ENCODE results near the gene ST6GALNAC5. TPM values are rescaled to one million over a fixed set of nuclear protein-coding genes. Genes with fewer than 3 reads are reported as not detected.

ST6GALNAC5 gene
- total and polyA plus RNA-seq, 9 donors = 2.9 to 21.0 (median 9.9) TPM

DNA sequence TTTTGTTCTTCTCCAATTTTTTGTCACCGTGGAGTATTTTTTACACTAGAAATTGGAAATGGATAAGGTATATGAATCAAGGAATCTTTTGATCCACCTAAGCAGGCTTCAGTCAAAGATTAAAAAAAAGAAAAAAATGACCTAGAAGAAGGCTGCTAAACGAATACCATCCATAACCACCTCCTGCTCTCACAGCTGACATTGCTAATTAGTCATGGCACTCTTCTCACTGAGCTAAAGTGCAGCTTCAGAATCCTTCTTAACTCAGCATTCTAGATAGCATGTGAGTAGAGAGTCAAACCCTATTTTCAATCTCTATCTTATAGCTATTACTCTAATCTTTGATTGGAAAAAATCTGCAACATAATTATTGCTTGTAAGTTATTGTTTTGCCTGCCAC lies 40.2 kb upstream of the ST6GALNAC5 start:
- H3K9me3 ChIP-seq = no peaks in the 10 kb centered on the region
- H3K4me1 ChIP-seq (ENCODE audit: insufficient read depth) = no peaks in the 10 kb centered on the region
- no peak for DNase-seq
- WGBS, 3 donors = 61 to 67% (median 65%) methylated on average over 2 of the region's 2 CpGs
- TF ChIP-seq, protein P1, sequence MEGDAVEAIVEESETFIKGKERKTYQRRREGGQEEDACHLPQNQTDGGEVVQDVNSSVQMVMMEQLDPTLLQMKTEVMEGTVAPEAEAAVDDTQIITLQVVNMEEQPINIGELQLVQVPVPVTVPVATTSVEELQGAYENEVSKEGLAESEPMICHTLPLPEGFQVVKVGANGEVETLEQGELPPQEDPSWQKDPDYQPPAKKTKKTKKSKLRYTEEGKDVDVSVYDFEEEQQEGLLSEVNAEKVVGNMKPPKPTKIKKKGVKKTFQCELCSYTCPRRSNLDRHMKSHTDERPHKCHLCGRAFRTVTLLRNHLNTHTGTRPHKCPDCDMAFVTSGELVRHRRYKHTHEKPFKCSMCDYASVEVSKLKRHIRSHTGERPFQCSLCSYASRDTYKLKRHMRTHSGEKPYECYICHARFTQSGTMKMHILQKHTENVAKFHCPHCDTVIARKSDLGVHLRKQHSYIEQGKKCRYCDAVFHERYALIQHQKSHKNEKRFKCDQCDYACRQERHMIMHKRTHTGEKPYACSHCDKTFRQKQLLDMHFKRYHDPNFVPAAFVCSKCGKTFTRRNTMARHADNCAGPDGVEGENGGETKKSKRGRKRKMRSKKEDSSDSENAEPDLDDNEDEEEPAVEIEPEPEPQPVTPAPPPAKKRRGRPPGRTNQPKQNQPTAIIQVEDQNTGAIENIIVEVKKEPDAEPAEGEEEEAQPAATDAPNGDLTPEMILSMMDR (IDR thresholded peaks at IDR 0.05) = no peak
- no peak for TF ChIP-seq POLR2A (IDR thresholded peaks at IDR 0.05)
- TF ChIP-seq EP300 (IDR thresholded peaks at IDR 0.05) = no peak
- no peak overlapping the region for H3K27ac ChIP-seq
- H3K27me3 ChIP-seq = no peaks in the 10 kb centered on the region
- no peaks in the 10 kb centered on the region for H3K36me3 ChIP-seq
- intact Hi-C loops (cut with DNase I) = no loop called here
- H3K4me3 ChIP-seq = no peak overlapping the region

DNA sequence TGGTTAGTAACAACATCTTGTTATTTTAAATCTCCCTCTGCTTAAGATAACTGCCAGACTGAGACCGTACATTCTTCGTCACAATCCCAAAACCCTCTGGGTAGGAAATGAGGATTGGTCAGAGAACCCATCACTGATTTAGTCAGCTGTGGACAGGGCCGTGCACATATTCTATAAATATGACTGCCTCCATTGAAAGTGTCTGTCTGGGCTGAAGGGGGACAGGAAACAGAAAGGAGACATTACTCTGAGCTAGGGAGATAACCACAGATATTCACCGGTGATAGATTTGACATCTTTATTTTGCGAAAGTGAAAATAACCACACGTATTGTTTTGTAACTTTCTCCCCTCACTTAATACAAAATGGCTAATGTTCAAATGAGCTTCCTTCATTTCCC lies 36.9 kb upstream of the ST6GALNAC5 start:
- no peak for DNase-seq
- 42 to 47% (median 43%) methylated on average over 6 of the region's 6 CpGs for WGBS, 3 donors
- no peaks in the 10 kb centered on the region for H3K27me3 ChIP-seq
- H3K27ac ChIP-seq = no peak overlapping the region
- no peak for TF ChIP-seq EP300 (IDR thresholded peaks at IDR 0.05)
- TF ChIP-seq, protein P1 (IDR thresholded peaks at IDR 0.05) = no peak
- no peak for TF ChIP-seq POLR2A (IDR thresholded peaks at IDR 0.05)
- H3K4me3 ChIP-seq = no peak overlapping the region
- H3K36me3 ChIP-seq = no peaks in the 10 kb centered on the region
- intact Hi-C loops (cut with DNase I) = no loop called here
- H3K9me3 ChIP-seq = no peaks in the 10 kb centered on the region
- H3K4me1 ChIP-seq (ENCODE audit: insufficient read depth) = no peaks in the 10 kb centered on the region

DNA sequence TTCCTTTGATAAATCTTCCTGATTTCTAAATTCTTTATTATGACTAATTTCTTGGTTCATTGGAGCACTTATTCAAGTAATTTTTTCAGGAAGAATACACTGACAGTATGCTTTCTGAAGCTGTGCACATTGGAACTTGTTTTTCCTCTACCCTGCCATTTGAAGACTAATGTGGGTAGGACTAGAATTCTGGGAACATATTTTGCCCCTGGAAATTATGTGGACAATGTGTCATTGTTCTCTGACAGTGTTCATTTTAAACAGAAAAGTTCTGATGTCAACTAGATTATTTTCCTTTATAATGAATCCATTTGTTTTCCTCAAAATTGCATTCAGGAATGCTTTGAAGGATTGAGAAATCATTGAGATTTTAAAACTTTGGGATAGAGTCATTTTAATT lies 34.8 kb upstream of the ST6GALNAC5 start:
- no peak for TF ChIP-seq POLR2A (IDR thresholded peaks at IDR 0.05)
- TF ChIP-seq EP300 (IDR thresholded peaks at IDR 0.05) = no peak
- TF ChIP-seq, protein P1 (IDR thresholded peaks at IDR 0.05) = no peak
- intact Hi-C loops (cut with DNase I) = no loop called here
- H3K9me3 ChIP-seq = no peaks in the 10 kb centered on the region
- no peak for DNase-seq
- no peaks in the 10 kb centered on the region for H3K36me3 ChIP-seq
- H3K27ac ChIP-seq = no peak overlapping the region
- no peak overlapping the region for H3K4me3 ChIP-seq
- H3K4me1 ChIP-seq (ENCODE audit: insufficient read depth) = no peaks in the 10 kb centered on the region
- H3K27me3 ChIP-seq = no peaks in the 10 kb centered on the region

DNA sequence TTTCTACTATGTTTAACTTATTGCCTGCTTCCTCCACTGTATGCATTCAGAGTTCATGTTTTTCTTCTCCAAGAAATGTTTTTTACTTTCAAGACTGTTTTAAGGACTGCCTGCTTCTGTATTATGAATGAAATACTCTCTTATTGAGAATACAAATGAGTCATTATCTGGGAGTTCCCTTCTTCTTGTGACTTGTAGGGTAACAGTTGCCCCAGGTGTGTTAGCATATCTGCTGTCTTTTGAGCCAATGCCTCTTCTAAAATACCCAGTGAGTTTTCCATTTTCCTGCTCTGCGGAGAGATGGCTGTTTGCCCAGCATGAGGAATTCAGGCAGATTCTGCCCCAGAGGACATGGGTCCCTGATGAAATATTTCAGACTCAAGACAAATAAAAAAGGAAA lies 34.1 kb upstream of the ST6GALNAC5 start:
- Histone ChIP-seq H3K4me1 (ENCODE audit: insufficient read depth) (no peaks in the 10 kb centered on the region), H3K27me3 (no peaks in the 10 kb centered on the region), H3K27ac (no peak overlapping the region), H3K36me3 (no peaks in the 10 kb centered on the region), H3K9me3 (no peaks in the 10 kb centered on the region), H3K4me3 (no peak overlapping the region)
- DNase-seq = no peak
- intact Hi-C loops (cut with DNase I) = no loop called here
- no peak for TF ChIP-seq EP300 (IDR thresholded peaks at IDR 0.05)
- TF ChIP-seq POLR2A (IDR thresholded peaks at IDR 0.05) = no peak
- TF ChIP-seq, protein P1 (IDR thresholded peaks at IDR 0.05) = no peak
- WGBS, 3 donors = 88 to 96% (median 92%) methylated on average over 1 of the region's 1 CpG

DNA sequence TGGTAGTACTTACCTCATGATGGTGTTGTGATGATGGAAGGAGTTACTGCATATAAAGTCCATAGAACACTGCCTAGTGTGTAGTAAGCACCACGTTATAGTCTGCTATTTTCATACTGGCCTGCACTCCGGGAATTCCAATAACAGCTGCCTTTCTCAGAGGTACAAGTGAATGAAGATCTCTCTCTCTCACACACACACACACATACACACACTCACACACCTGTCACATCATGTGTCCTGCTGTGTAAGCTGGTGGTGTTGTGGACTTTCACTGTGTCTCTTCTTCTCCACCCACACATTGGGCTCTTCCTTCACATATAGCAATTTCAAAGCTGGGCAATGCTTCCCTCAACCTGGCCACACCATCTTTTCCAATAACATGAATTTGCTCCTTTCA lies 33.4 kb upstream of the ST6GALNAC5 start:
- intact Hi-C loops (cut with DNase I) = no loop called here
- Histone ChIP-seq H3K27ac (no peak overlapping the region), H3K4me3 (no peak overlapping the region), H3K36me3 (no peaks in the 10 kb centered on the region), H3K4me1 (ENCODE audit: insufficient read depth) (no peaks in the 10 kb centered on the region), H3K9me3 (no peaks in the 10 kb centered on the region), H3K27me3 (no peaks in the 10 kb centered on the region)
- 77 to 91% (median 89%) methylated on average over 2 of the region's 2 CpGs for WGBS, 3 donors
- DNase-seq = no peak
- TF ChIP-seq, protein P1 (IDR thresholded peaks at IDR 0.05) = no peak
- TF ChIP-seq EP300 (IDR thresholded peaks at IDR 0.05) (no peak), POLR2A (IDR thresholded peaks at IDR 0.05) (no peak)

Measured in ovary (tissue), 9 donors.